ENCODE data around the gene LITAF. TPM values are rescaled to one million over a fixed set of nuclear protein-coding genes. Genes with fewer than 3 reads are reported as not detected.
"Not testable (repeated sequence)": the region's sequence is repeated elsewhere in the genome, so short reads cannot be mapped to it uniquely, and the experiment has no call there.

LITAF gene
- total and polyA plus RNA-seq, 3 donors from 2014 or later, result 9.9 to 31.5 (median 13.6) TPM

GRCh38 chr16:11506741-11507305, 79.9 kb downstream of the LITAF start:
- TF ChIP-seq POLR2A (IDR thresholded peaks at IDR 0.05), result no peak
- no peak for TF ChIP-seq CTCF (IDR thresholded peaks at IDR 0.05)
- intact Hi-C loops (cut with DNase I; ENCODE audit: low total_unique reads), result no loop called here

GRCh38 chr16:11504261-11504660, 82.5 kb downstream of the LITAF start:
- H3K4me1 ChIP-seq; DNase-seq; H3K4me3 ChIP-seq; H3K27me3 ChIP-seq; H3K36me3 ChIP-seq (ENCODE audit: low read depth, missing control alignments); H3K27ac ChIP-seq; H3K9me3 ChIP-seq; intact Hi-C loops (cut with DNase I; ENCODE audit: low total_unique reads): not testable (repeated sequence)
- WGBS, 2 donors, result 83 to 91% methylated on average over 13 of the region's 13 CpGs

More at GRCh38 chr16:11506741-11507305, 79.9 kb downstream of the LITAF start:
- H3K4me1 ChIP-seq, result no peaks in the 10 kb centered on the region
- H3K36me3 ChIP-seq (ENCODE audit: low read depth, missing control alignments), result no peaks in the 10 kb centered on the region
- 83 to 87% methylated on average over 8 to 12 of the region's 12 CpGs for WGBS, 2 donors
- H3K9me3 ChIP-seq, result no peaks in the 10 kb centered on the region
- H3K27ac ChIP-seq, result no peak overlapping the region
- H3K4me3 ChIP-seq, result no peak overlapping the region
- DNase-seq, result no peak
- no peaks in the 10 kb centered on the region for H3K27me3 ChIP-seq

GRCh38 chr16:11503566-11503965, 83.2 kb downstream of the LITAF start:
- no peak for TF ChIP-seq POLR2A (IDR thresholded peaks at IDR 0.05)
- no peak for TF ChIP-seq CTCF (IDR thresholded peaks at IDR 0.05)
- intact Hi-C loops (cut with DNase I; ENCODE audit: low total_unique reads), result no loop called here
- Histone ChIP-seq H3K27me3 (no peaks in the 10 kb centered on the region), H3K9me3 (no peaks in the 10 kb centered on the region), H3K27ac (no peak overlapping the region), H3K36me3 (ENCODE audit: low read depth, missing control alignments) (no peaks in the 10 kb centered on the region), H3K4me3 (no peak overlapping the region), H3K4me1 (no peaks in the 10 kb centered on the region)
- no peak for DNase-seq
- WGBS, 2 donors, result 79 to 87% methylated on average over 7 to 10 of the region's 10 CpGs

DNA sequence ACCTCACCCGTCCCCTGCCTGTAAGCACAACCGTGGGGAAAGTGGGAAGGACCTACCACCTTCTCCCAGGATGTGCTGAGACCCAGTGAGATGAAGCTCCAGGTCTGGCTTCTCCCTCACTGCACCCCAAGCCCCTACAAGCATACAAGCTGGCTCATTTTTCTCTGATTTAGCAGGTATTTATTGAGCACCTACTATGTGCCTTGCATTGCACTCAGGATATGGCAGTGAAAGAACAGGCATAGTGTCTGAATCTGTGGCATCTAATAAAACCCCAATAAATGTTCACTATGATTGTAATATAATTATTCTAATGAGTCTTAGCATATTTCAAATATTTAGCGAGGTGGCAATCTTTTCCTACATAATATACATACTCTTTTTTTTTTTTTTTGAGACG, 84.5 kb downstream of the LITAF start:
- 66 to 79% methylated on average over 4 of the region's 4 CpGs for WGBS, 2 donors
- TF ChIP-seq POLR2A (IDR thresholded peaks at IDR 0.05), result no peak
- TF ChIP-seq CTCF (IDR thresholded peaks at IDR 0.05), result no peak
- Histone ChIP-seq H3K27ac (no peak overlapping the region), H3K4me1 (peaks cover 4% of the 10 kb centered on the region), H3K36me3 (ENCODE audit: low read depth, missing control alignments) (no peaks in the 10 kb centered on the region), H3K27me3 (no peaks in the 10 kb centered on the region), H3K4me3 (no peak overlapping the region), H3K9me3 (no peaks in the 10 kb centered on the region)
- DNase-seq, result no peak
- intact Hi-C loops (cut with DNase I; ENCODE audit: low total_unique reads), result no loop called here

DNA sequence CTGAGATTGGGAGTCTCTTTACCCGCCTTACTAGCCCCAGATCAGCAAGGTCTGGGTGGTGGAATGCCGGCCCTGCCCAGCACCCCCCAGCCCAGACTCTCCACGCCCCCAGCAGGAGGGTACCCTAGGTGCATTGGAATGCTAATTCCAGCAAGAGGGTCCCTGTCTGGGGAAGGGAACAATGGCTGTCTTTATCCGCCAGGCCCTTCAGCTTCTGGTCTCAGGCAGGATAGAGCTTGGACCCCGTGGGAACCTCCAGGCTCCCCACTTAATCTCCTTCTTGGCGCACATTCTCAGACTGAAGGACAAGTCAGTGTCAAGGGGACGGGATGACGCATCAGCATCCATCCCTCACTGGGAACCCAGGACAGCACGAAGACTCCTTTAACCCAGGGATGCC, 85.1 kb downstream of the LITAF start:
- H3K36me3 ChIP-seq (ENCODE audit: low read depth, missing control alignments), result no peaks in the 10 kb centered on the region
- no peaks in the 10 kb centered on the region for H3K9me3 ChIP-seq
- 51 to 77% methylated on average over 5 to 9 of the region's 9 CpGs for WGBS, 2 donors
- H3K4me1 ChIP-seq, result peaks cover 9% of the 10 kb centered on the region
- no peaks in the 10 kb centered on the region for H3K27me3 ChIP-seq
- H3K4me3 ChIP-seq, result no peak overlapping the region
- intact Hi-C loops (cut with DNase I; ENCODE audit: low total_unique reads), result no loop called here
- H3K27ac ChIP-seq, result no peak overlapping the region
- TF ChIP-seq POLR2A (IDR thresholded peaks at IDR 0.05), result no peak
- DNase-seq, result no peak

- 71 to 73% methylated on average over 15 to 24 of the region's 24 CpGs for WGBS, 2 donors
- no peak for TF ChIP-seq CTCF (IDR thresholded peaks at IDR 0.05)
- TF ChIP-seq POLR2A (IDR thresholded peaks at IDR 0.05), result no peak
These were observed 85.9 kb downstream of the LITAF start for GRCh38 chr16:11500700-11501346.

More at GRCh38 chr16:11500700-11501346, 85.9 kb downstream of the LITAF start:
- H3K27me3 ChIP-seq, result no peaks in the 10 kb centered on the region
- H3K4me1 ChIP-seq, result peaks cover 9% of the 10 kb centered on the region
- no peak overlapping the region for H3K27ac ChIP-seq
- no peak for DNase-seq
- H3K4me3 ChIP-seq, result no peak overlapping the region
- intact Hi-C loops (cut with DNase I; ENCODE audit: low total_unique reads), result no loop called here
- H3K9me3 ChIP-seq, result no peaks in the 10 kb centered on the region
- no peaks in the 10 kb centered on the region for H3K36me3 ChIP-seq (ENCODE audit: low read depth, missing control alignments)

All from testis (tissue), 3 donors.